Endodermal cell (in vitro differentiated cells): ENCODE data around the gene ARID3B. TPM values are rescaled to one million over a fixed set of nuclear protein-coding genes. Genes with fewer than 3 reads are reported as not detected.
A peak's percentile ranks its signal among the peaks of the same experiment; 100 is the strongest.
"Not testable (repeated sequence)": the region's sequence is repeated elsewhere in the genome, so short reads cannot be mapped to it uniquely, and the experiment has no call there.

ENCODE experiments used
- DNase-seq: peaks from one replicate; pipeline ENCODE4 v3.0.0-alpha.2; 2017
- H3K27ac ChIP-seq: 2 replicates; pipeline ENCODE4 v1.5.1; 2013; ENCODE audit warnings: mild to moderate bottlenecking, low read depth, low read length, moderate library complexity
- H3K27me3 ChIP-seq: 2 replicates; pipeline ENCODE4 v1.6.1; 2013; ENCODE audit warnings: mild to moderate bottlenecking, low read length, moderate library complexity; ENCODE audit not compliant: insufficient read depth, control insufficient read depth, poor library complexity, severe bottlenecking
- H3K36me3 ChIP-seq: 2 replicates; pipeline ENCODE4 v1.7.0; 2013; ENCODE audit warnings: mild to moderate bottlenecking, low read length, moderate library complexity; ENCODE audit not compliant: control insufficient read depth, insufficient read depth
- H3K4me1 ChIP-seq: one replicate; pipeline ENCODE4 v1.7.0; 2013; ENCODE audit warnings: low read length; ENCODE audit not compliant: control insufficient read depth, insufficient read depth
- H3K4me3 ChIP-seq: 2 replicates; pipeline ENCODE4 v1.5.1; 2013; ENCODE audit warnings: mild to moderate bottlenecking, low read length, moderate library complexity
- H3K9ac ChIP-seq: 2 replicates; pipeline ENCODE4 v1.6.1; 2013; ENCODE audit warnings: mild to moderate bottlenecking, low read length, moderate library complexity; ENCODE audit not compliant: poor library complexity, severe bottlenecking; ENCODE audit errors: extremely low read depth
- H3K9me3 ChIP-seq: 2 replicates; pipeline ENCODE4 v1.6.1; 2013; ENCODE audit warnings: mild to moderate bottlenecking, low read length, moderate library complexity; ENCODE audit not compliant: control insufficient read depth
- H3K27ac Mint-ChIP-seq: 2 replicates; pipeline ENCODE4 v1.8.0; 2020; ENCODE audit warnings: mixed read lengths
- H3K27me3 Mint-ChIP-seq: 2 replicates; pipeline ENCODE4 v1.8.0; 2021; ENCODE audit warnings: mild to moderate bottlenecking, mixed read lengths; ENCODE audit not compliant: insufficient read depth
- H3K36me3 Mint-ChIP-seq: 2 replicates; pipeline ENCODE4 v1.8.0; 2020; ENCODE audit warnings: low read depth, mixed read lengths
- H3K4me1 Mint-ChIP-seq: 2 replicates; pipeline ENCODE4 v1.8.0; 2020; ENCODE audit warnings: mixed read lengths
- H3K4me3 Mint-ChIP-seq: 2 replicates; pipeline ENCODE4 v1.8.0; 2020; ENCODE audit warnings: mild to moderate bottlenecking, moderate library complexity, mixed read lengths
- H3K9me3 Mint-ChIP-seq: 2 replicates; pipeline ENCODE4 v1.8.0; 2020; ENCODE audit warnings: mild to moderate bottlenecking, mixed read lengths
- CTCF ChIP-seq: fragments of 200-600 bp; sonication (generic); conservative IDR thresholded peaks from 2 replicates; pipeline ENCODE4 v1.5.0; 2021; ENCODE audit warnings: antibody characterized with exemption, mild to moderate bottlenecking
- WGBS, 2 experiments: methylation state at CpG; one replicate each; pipeline versions ENCODE4 v1.1.5 to v1.1.7; 2013; ENCODE audit warnings: missing lambda C conversion rate in 2 of 2, mixed read lengths in 1 of 2; ENCODE audit not compliant: insufficient coverage in 1 of 2, insufficient read length in 1 of 2; 5-methylcytosine and 5-hydroxymethylcytosine counted together
- total RNA-seq, 2 donors: library from RNA; stranded (reverse); fragmentation: NEBNext Ultra II Directional in 1 of 2; extraction: Animal tissue kit (Norgen Biotek cat#: 25700) in 1 of 2; gene quantifications; 2 replicates in 1 of 2; 3 replicates in 1 of 2; pipeline ENCODE4 v1.2.1, GENCODE V29; 2021

ARID3B gene
- total RNA-seq, 2 donors from 2014 or later: 98.1 to 99.4 TPM

- Mint-ChIP-seq H3K27ac (peak overlapping the region; percentile 92), H3K4me1 (peaks cover 33% of the 10 kb centered on the region), H3K27me3 (no peaks in the 10 kb centered on the region), H3K36me3 (no peaks in the 10 kb centered on the region), H3K4me3 (peak overlapping the region; percentile 35), H3K9me3 (no peaks in the 10 kb centered on the region)
- DNase-seq: peak; percentile 77
- H3K36me3 ChIP-seq: no peaks in the 10 kb centered on the region
- peak overlapping the region; percentile 13 for H3K27ac ChIP-seq
- H3K4me3 ChIP-seq: peak overlapping the region; percentile 24
- TF ChIP-seq CTCF: no peak
- WGBS, 2 experiments: 35 to 41% methylated on average over 3 to 4 of the region's 4 CpGs
- peaks cover 17% of the 10 kb centered on the region for H3K4me1 ChIP-seq
- no peaks in the 10 kb centered on the region for H3K9me3 ChIP-seq
- H3K27me3 ChIP-seq: no peaks in the 10 kb centered on the region
- no peak overlapping the region for H3K9ac ChIP-seq
Measured at GRCh38 chr15:74531144-74531811, 9.7 kb upstream of the ARID3B start.

GRCh38 chr15:74535388-74536084, 5.5 kb upstream of the ARID3B start:
- Histone ChIP-seq H3K4me3 (no peak overlapping the region), H3K9ac (no peak overlapping the region), H3K27me3 (no peaks in the 10 kb centered on the region), H3K27ac (no peak overlapping the region), H3K4me1 (peaks cover 17% of the 10 kb centered on the region), H3K36me3 (no peaks in the 10 kb centered on the region), H3K9me3 (no peaks in the 10 kb centered on the region)
- Mint-ChIP-seq H3K27ac (peak overlapping the region; percentile 82), H3K4me1 (peaks cover 41% of the 10 kb centered on the region), H3K36me3 (peaks cover 1% of the 10 kb centered on the region), H3K9me3 (no peaks in the 10 kb centered on the region), H3K4me3 (no peak overlapping the region), H3K27me3 (no peaks in the 10 kb centered on the region)
- TF ChIP-seq CTCF: no peak
- 73 to 77% methylated on average over 2 to 3 of the region's 3 CpGs for WGBS, 2 experiments
- DNase-seq: no peak

- DNase-seq: no peak
- Histone ChIP-seq H3K9ac (no peak overlapping the region), H3K4me1 (peaks cover 9% of the 10 kb centered on the region), H3K4me3 (no peak overlapping the region), H3K9me3 (no peaks in the 10 kb centered on the region), H3K36me3 (no peaks in the 10 kb centered on the region), H3K27ac (no peak overlapping the region), H3K27me3 (no peaks in the 10 kb centered on the region)
- TF ChIP-seq CTCF: no peak
- H3K9me3 Mint-ChIP-seq: no peaks in the 10 kb centered on the region
- H3K27ac Mint-ChIP-seq: no peak overlapping the region
- WGBS, 2 experiments: 92 to 100% methylated on average over 1 of the region's 1 CpG
- H3K4me3 Mint-ChIP-seq: no peak overlapping the region
- peaks cover 36% of the 10 kb centered on the region for H3K4me1 Mint-ChIP-seq
- peaks cover 1% of the 10 kb centered on the region for H3K36me3 Mint-ChIP-seq
- no peaks in the 10 kb centered on the region for H3K27me3 Mint-ChIP-seq
Measured at GRCh38 chr15:74537736-74538135, 3.3 kb upstream of the ARID3B start.

- not testable (repeated sequence) for H3K27ac Mint-ChIP-seq, H3K27me3 Mint-ChIP-seq, H3K9ac ChIP-seq, H3K27ac ChIP-seq, H3K4me1 ChIP-seq, H3K36me3 ChIP-seq, H3K9me3 ChIP-seq, H3K27me3 ChIP-seq, H3K36me3 Mint-ChIP-seq, H3K9me3 Mint-ChIP-seq, DNase-seq
- peak overlapping the region; percentile 90 for H3K4me3 ChIP-seq
- WGBS, 2 experiments: 92 to 99% methylated on average over 11 to 12 of the region's 12 CpGs
- peaks cover 46% of the 10 kb centered on the region for H3K4me1 Mint-ChIP-seq
- H3K4me3 Mint-ChIP-seq: peak overlapping the region; percentile 96
Measured at GRCh38 chr15:74539521-74539920, 1.5 kb upstream of the ARID3B start.
